ENCODE measurements around the gene NOMO2.
"Not testable (repeated sequence)": the region's sequence is repeated elsewhere in the genome, so short reads cannot be mapped to it uniquely, and the experiment has no call there.

- not testable (repeated sequence) for TF ChIP-seq POLR2A (IDR thresholded peaks at IDR 0.05)
- TF ChIP-seq, protein P1, sequence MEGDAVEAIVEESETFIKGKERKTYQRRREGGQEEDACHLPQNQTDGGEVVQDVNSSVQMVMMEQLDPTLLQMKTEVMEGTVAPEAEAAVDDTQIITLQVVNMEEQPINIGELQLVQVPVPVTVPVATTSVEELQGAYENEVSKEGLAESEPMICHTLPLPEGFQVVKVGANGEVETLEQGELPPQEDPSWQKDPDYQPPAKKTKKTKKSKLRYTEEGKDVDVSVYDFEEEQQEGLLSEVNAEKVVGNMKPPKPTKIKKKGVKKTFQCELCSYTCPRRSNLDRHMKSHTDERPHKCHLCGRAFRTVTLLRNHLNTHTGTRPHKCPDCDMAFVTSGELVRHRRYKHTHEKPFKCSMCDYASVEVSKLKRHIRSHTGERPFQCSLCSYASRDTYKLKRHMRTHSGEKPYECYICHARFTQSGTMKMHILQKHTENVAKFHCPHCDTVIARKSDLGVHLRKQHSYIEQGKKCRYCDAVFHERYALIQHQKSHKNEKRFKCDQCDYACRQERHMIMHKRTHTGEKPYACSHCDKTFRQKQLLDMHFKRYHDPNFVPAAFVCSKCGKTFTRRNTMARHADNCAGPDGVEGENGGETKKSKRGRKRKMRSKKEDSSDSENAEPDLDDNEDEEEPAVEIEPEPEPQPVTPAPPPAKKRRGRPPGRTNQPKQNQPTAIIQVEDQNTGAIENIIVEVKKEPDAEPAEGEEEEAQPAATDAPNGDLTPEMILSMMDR (IDR thresholded peaks at IDR 0.05), result not testable (repeated sequence)
Observed at GRCh38 chr16:18382696-18383095, 179.2 kb downstream of the NOMO2 start.
